K562 (cell line): ENCODE results near the gene UNC93B1. TPM values are rescaled to one million over a fixed set of nuclear protein-coding genes. Genes with fewer than 3 reads are reported as not detected.
A peak's percentile ranks its signal among the peaks of the same experiment; 100 is the strongest.

Experiments
- ATAC-seq: fragments of 200-7000 bp; cut with Tn5 transposase; 3 replicates; pipeline ENCODE4 v1.9.1; 2020; ENCODE audit warnings: moderate library complexity
- BruUV-seq: library from RNA; stranded (reverse); fragments of 400-500 nt; replicated peaks from 2 replicates; lab custom pipeline; 2021; lab: Mats Ljungman, UMichigan
- CTCF ChIA-PET: fragments of 300-600 bp; formaldehyde crosslinking; extraction: SDS; loops from one replicate; lab custom pipeline; 2021; ENCODE audit warnings: low intra/inter-chr PET ratio; lab: Yijun Ruan, JAX
- POLR2A ChIA-PET: fragments of 300-600, 350-650 bp; sonication (Branson Sonifier 250); formaldehyde crosslinking; extraction: SDS; loops from one replicate; lab custom pipeline; 2021; ENCODE audit warnings: antibody characterized with exemption, inconsistent platforms; lab: Yijun Ruan, JAX
- DNase-seq, 4 experiments: peaks; one replicate each; pipeline versions ENCODE4 v3.0.0 to v3.0.0-alpha.2; 2011 to 2018; ENCODE audit warnings: low spot score in 3 of 4, mixed read lengths in 3 of 4; ENCODE audit errors: extremely low read depth in 1 of 4
- FAIRE-seq: peaks from 2 replicates; lab custom pipeline; 2011; peaks lifted over from hg19 to GRCh38; lab: Jason Lieb, UNC
- H2AFZ ChIP-seq: 2 replicates; pipeline ENCODE4 v1.6.0; 2011; ENCODE audit warnings: low read depth, low read length, control low read depth, inconsistent platforms
- H3K27ac ChIP-seq: fragments of 200-600 bp; 3 replicates; pipeline ENCODE4 v1.8.0; 2011; ENCODE audit warnings: low read depth, mild to moderate bottlenecking, control low read depth, inconsistent platforms, low read length, moderate library complexity, mixed read lengths; ENCODE audit errors: extremely low read depth
- H3K27me3 ChIP-seq, 2 experiments: fragments of 300-600 bp in 1 of 2; 2 replicates in 1 of 2; 3 replicates in 1 of 2; pipeline versions ENCODE4 v1.6.0 to v1.8.0; 2011; ENCODE audit warnings: inconsistent platforms in 2 of 2, low read length in 2 of 2, mild to moderate bottlenecking in 1 of 2, mixed read lengths in 1 of 2, moderate library complexity in 1 of 2; ENCODE audit not compliant: control insufficient read depth in 2 of 2, insufficient read depth in 2 of 2
- H3K36me3 ChIP-seq: fragments of 300-600 bp; 3 replicates; pipeline ENCODE4 v1.8.0; 2011; ENCODE audit warnings: mild to moderate bottlenecking, low read length, inconsistent platforms; ENCODE audit not compliant: control insufficient read depth, insufficient read depth
- H3K4me1 ChIP-seq, 2 experiments: fragments of 200-600 bp in 1 of 2; replicated peaks in 1 of 2; 2 replicates in 1 of 2; 3 replicates in 1 of 2; pipeline versions ENCODE4 v1.5.1 to v1.8.0; 2011; ENCODE audit warnings: inconsistent platforms in 2 of 2, low read length in 2 of 2, mild to moderate bottlenecking in 1 of 2, mixed read lengths in 1 of 2, moderate library complexity in 1 of 2; ENCODE audit not compliant: control insufficient read depth in 2 of 2, insufficient read depth in 2 of 2
- H3K4me2 ChIP-seq: 2 replicates; pipeline ENCODE4 v1.6.1; 2011; ENCODE audit warnings: low read length, control low read depth, inconsistent platforms, mixed read lengths; ENCODE audit not compliant: insufficient read depth
- H3K4me3 ChIP-seq: fragments of 200-600 bp; sonication (generic), shearing (Covaris generic); 2 replicates; pipeline ENCODE4 v1.5.1; 2016; ENCODE audit warnings: control low read depth, inconsistent platforms
- H3K79me2 ChIP-seq: fragments of 200-600 bp; 3 replicates; pipeline ENCODE4 v1.8.0; 2011; ENCODE audit warnings: low read length, inconsistent platforms; ENCODE audit not compliant: control insufficient read depth, insufficient read depth
- H3K9ac ChIP-seq, 2 experiments: 2 replicates each; pipeline versions ENCODE4 v1.6.0 to v1.6.1; 2011; ENCODE audit warnings: low read depth in 2 of 2, low read length in 2 of 2, control low read depth in 1 of 2, inconsistent platforms in 1 of 2, mild to moderate bottlenecking in 1 of 2, mixed read lengths in 1 of 2; ENCODE audit not compliant: insufficient read depth in 1 of 2
- H3K9me1 ChIP-seq: one replicate; pipeline ENCODE4 v1.6.0; 2011; ENCODE audit warnings: inconsistent platforms, mild to moderate bottlenecking, low read length, moderate library complexity; ENCODE audit not compliant: control insufficient read depth, insufficient read depth
- H3K9me3 ChIP-seq: replicated peaks from 2 replicates; pipeline ENCODE4 v1.5.1; 2011; ENCODE audit warnings: low read depth, low read length, inconsistent platforms; ENCODE audit not compliant: control insufficient read depth, insufficient read depth
- H4K20me1 ChIP-seq: replicated peaks from 2 replicates; pipeline ENCODE4 v1.6.1; 2011; ENCODE audit warnings: low read length, inconsistent platforms, mixed read lengths; ENCODE audit not compliant: control insufficient read depth, insufficient read depth
- GABPA ChIP-seq: fragments of 200-800 bp; sonication (Bioruptor generic); conservative IDR thresholded peaks from 2 replicates; pipeline ENCODE4 v1.6.1; 2016; ENCODE audit warnings: low read depth, missing genetic modification characterization, missing compliant biosample characterization
- POLR2G ChIP-seq: fragments of 200-400 bp; formaldehyde crosslinking; IDR thresholded peaks from 2 replicates; pipeline ENCODE4 v1.6.1; 2017; ENCODE audit warnings: low read depth, mild to moderate bottlenecking, antibody characterized with exemption, low read length, moderate library complexity
- POLR3A ChIP-seq: IDR thresholded peaks from 2 replicates; pipeline ENCODE4 v1.6.1; 2011; ENCODE audit warnings: borderline replicate concordance, mild to moderate bottlenecking, moderate library complexity; ENCODE audit not compliant: insufficient read length, insufficient read depth; ENCODE audit errors: extremely low read depth
- RBFOX2 ChIP-seq: fragments of 200-400 bp; formaldehyde crosslinking; IDR thresholded peaks from 2 replicates; pipeline ENCODE4 v1.6.1; 2017; ENCODE audit warnings: low read depth, mild to moderate bottlenecking, low read length, moderate library complexity
- RBM22 ChIP-seq: fragments of 200-400 bp; formaldehyde crosslinking; IDR thresholded peaks from 2 replicates; pipeline ENCODE4 v1.6.1; 2018; ENCODE audit warnings: low read length, low read depth; ENCODE audit not compliant: poor library complexity, severe bottlenecking
- ZBTB7A ChIP-seq: IDR thresholded peaks from 2 replicates; pipeline ENCODE4 v1.6.1; 2011; ENCODE audit warnings: low read depth, mild to moderate bottlenecking, low read length, moderate library complexity, borderline replicate concordance; ENCODE audit not compliant: control insufficient read depth
- ZNF444 ChIP-seq: fragments of 250-450 bp; sonication (Bioruptor Pico); IDR thresholded peaks from 2 replicates; pipeline ENCODE4 v1.4.0; 2020; ENCODE audit warnings: mild to moderate bottlenecking, moderate library complexity
- WGBS: fragments of 100-300 bp; shearing (Covaris generic); methylation state at CpG from one replicate; pipeline ENCODE4 v1.1.6; 2016; ENCODE audit warnings: low coverage, mixed read lengths; ENCODE audit not compliant: insufficient coverage; ENCODE audit errors: missing lambda C conversion rate; 5-methylcytosine and 5-hydroxymethylcytosine counted together
- in situ Hi-C: fragments of 300-500 bp; cut with MboI; formaldehyde crosslinking; loops from 4 replicates; pipeline ENCODE4 v1.15.0; 2018; ENCODE audit warnings: inconsistent platforms, mixed read lengths
- intact Hi-C: fragments of 100-400 bp; cut with micrococcal nuclease; formaldehyde crosslinking; loops from 2 replicates; pipeline ENCODE4 v1.14.2; 2022
- polyA plus RNA-seq, 8 experiments: library from polyadenylated mRNA; depleted of rRNA in 4 of 8; stranded (reverse) in 5 of 8; unstranded in 3 of 8; fragments of >200 nt; fragmentation: Nextera tagmentation in 2 of 8; fragmentation: Illumina TruSeq in 1 of 8; extraction: Ambion mirVana in 2 of 8; extraction: Trizol in 1 of 8; gene quantifications; 2 replicates each; pipeline versions ENCODE4 v1.2.1 to v1.2.3, GENCODE V29; 2011 to 2014; ENCODE audit warnings: inconsistent platforms in 1 of 8, missing spikeins in 1 of 8
- total RNA-seq, 7 experiments: library from RNA; depleted of rRNA in 6 of 7; stranded (reverse); fragments of >200 nt in 6 of 7; fragmentation: Illumina TruSeq in 2 of 7; extraction: Trizol in 2 of 7; gene quantifications; 2 replicates each; pipeline versions ENCODE4 v1.2.1 to v1.2.3, GENCODE V29; 2011 to 2021; ENCODE audit warnings: low replicate concordance in 1 of 7

UNC93B1 gene
- total and polyA plus RNA-seq, 9 of the 15 experiments (the other 6 are each of a cell fraction or from before 2014, with no cell fraction given): 0.10 to 13.6 (median 6.5) TPM

DNA sequence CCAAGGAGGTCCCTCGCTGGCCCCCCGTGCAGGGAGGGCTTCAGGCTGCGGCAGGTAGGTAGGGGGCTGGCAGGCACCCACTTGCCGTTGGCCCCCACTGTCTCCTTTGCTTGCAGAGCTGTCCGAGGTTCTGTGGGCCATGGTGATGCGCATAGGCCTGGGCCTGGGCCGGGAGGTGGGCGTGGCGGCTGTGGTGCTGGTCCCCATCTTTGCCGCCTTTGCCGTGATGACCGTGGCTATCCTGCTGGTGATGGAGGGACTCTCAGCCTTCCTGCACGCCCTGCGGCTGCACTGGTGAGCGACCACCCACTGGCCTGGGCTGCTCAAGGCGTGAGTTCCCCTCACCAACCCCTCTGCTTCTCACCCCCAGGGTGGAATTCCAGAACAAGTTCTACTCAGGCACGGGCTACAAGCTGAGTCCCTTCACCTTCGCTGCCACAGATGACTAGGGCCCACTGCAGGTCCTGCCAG is 46.5 kb upstream of the UNC93B1 start:
- Histone ChIP-seq H3K9me1 (no peaks in the 10 kb centered on the region), H4K20me1 (no peaks in the 10 kb centered on the region; the same call in 1 of the 2 replicates), H3K36me3 (peaks cover 82% of the 10 kb centered on the region; the same call in 2 of the 3 replicates), H3K4me3 (no peak overlapping the region), H3K27me3 (no peaks in the 10 kb centered on the region), H3K27ac (no peak overlapping the region), H2AFZ (no peak overlapping the region), H3K9ac (no peak overlapping the region), H3K9me3 (no peaks in the 10 kb centered on the region), H3K79me2 (no peaks in the 10 kb centered on the region), H3K4me2 (no peak overlapping the region), H3K4me1 (peaks cover 0 to 31% of the 10 kb centered on the region in 2 experiments; a peak in 1 of 5 replicates)
- no TSS peak for BruUV-seq
- intact Hi-C loops: no loop called here
- in situ Hi-C loops: no loop called here
- WGBS: 92% methylated on average over 18 of the region's 18 CpGs
- POLR2A ChIA-PET: interaction anchor here (0.6 to 4.8 kb wide), 3 partner anchors 9 to 47 kb away, joined by 3 to 55 read pairs (median 3); no protein-coding TSS in a partner anchor
- ATAC-seq (no peak), DNase-seq (no peak), FAIRE-seq (no peak)
- TF ChIP-seq ZNF444 (no peak), RBM22 (peak; percentile 10), POLR3A (no peak), GABPA (no peak), ZBTB7A (no peak), RBFOX2 (peak; percentile 38; the same call in 1 of the 2 replicates), POLR2G (peak; percentile 54)
- CTCF ChIA-PET: interaction anchor here (0.5 kb wide), 1 partner anchor 43 kb away, joined by 3 read pairs; no protein-coding TSS in a partner anchor
